B cell (primary cell): ENCODE data around the gene RNF181. TPM values are rescaled to one million over a fixed set of nuclear protein-coding genes. Genes with fewer than 3 reads are reported as not detected.

ENCODE experiments used
- ATAC-seq: fragments of 200-7000 bp; cut with Tn5 transposase; one replicate; pipeline ENCODE4 v1.10.0; 2021; ENCODE audit warnings: low read depth, mild to moderate bottlenecking, moderate number of reproducible peaks, moderate library complexity
- CTCF ChIA-PET: fragments of 350-600 bp; sonication (Branson Sonifier 250); formaldehyde crosslinking; loops from one replicate; lab custom pipeline; 2021; ENCODE audit warnings: antibody characterized with exemption, inconsistent platforms; lab: Charles Lee
- POLR2A ChIA-PET: fragments of 350-600 bp; sonication (Branson Sonifier 250); formaldehyde crosslinking; loops from one replicate; lab custom pipeline; 2021; ENCODE audit warnings: antibody characterized with exemption; lab: Charles Lee
- DNase-seq: peaks from one replicate; pipeline ENCODE4 v3.0.0; 2013
- H2AFZ ChIP-seq: 2 replicates; pipeline ENCODE4 v1.6.1; 2012; ENCODE audit warnings: mild to moderate bottlenecking, low read depth, low read length; ENCODE audit not compliant: insufficient read depth, poor library complexity, severe bottlenecking
- H3K27ac ChIP-seq, 2 donors: 1 replicate in 1 of 2; 2 replicates in 1 of 2; pipeline ENCODE4 v1.5.1; 2012 to 2013; ENCODE audit warnings: low read length in 2 of 2, mild to moderate bottlenecking in 2 of 2, moderate library complexity in 1 of 2
- H3K27me3 ChIP-seq, 4 experiments: fragments of 200-600 bp in 1 of 4; sonication (generic) in 1 of 4; replicated peaks in 1 of 4; 1 replicate in 2 of 4; 2 replicates in 2 of 4; pipeline versions ENCODE4 v1.6.1 to v1.7.0; 2013 to 2016; ENCODE audit warnings: low read length in 3 of 4, mild to moderate bottlenecking in 2 of 4, mixed read lengths in 1 of 4, moderate library complexity in 1 of 4; ENCODE audit not compliant: insufficient read depth in 4 of 4, control insufficient read depth in 3 of 4; ENCODE audit errors: control extremely low read depth in 1 of 4
- H3K36me3 ChIP-seq, 2 experiments: replicated peaks in 1 of 2; 1 replicate in 1 of 2; 2 replicates in 1 of 2; pipeline versions ENCODE4 v1.6.1 to v1.7.1; 2013; ENCODE audit warnings: low read length in 1 of 2; ENCODE audit not compliant: insufficient read depth in 2 of 2, control insufficient read depth in 1 of 2; ENCODE audit errors: control extremely low read depth in 1 of 2, extremely low read depth in 1 of 2
- H3K4me1 ChIP-seq, 2 donors: fragments of 200-600 bp in 1 of 2; sonication (generic) in 1 of 2; 1 replicate in 1 of 2; 2 replicates in 1 of 2; pipeline versions ENCODE4 v1.5.1 to v1.6.1; 2013 to 2017; ENCODE audit warnings: low read length in 2 of 2; ENCODE audit not compliant: control insufficient read depth in 2 of 2, insufficient read depth in 2 of 2
- H3K4me2 ChIP-seq: replicated peaks from 2 replicates; pipeline ENCODE3; 2012; ENCODE audit warnings: mild to moderate bottlenecking, low read depth, low read length; ENCODE audit not compliant: poor library complexity, severe bottlenecking
- H3K4me3 ChIP-seq, 5 experiments: fragments of 200-600 bp in 1 of 5; sonication (generic) in 1 of 5; 1 replicate in 3 of 5; 2 replicates in 2 of 5; pipeline versions ENCODE4 v1.5.1 to v1.7.0; 2011 to 2016; ENCODE audit warnings: low read length in 4 of 5, mild to moderate bottlenecking in 4 of 5, low read depth in 2 of 5, control low read depth in 1 of 5, moderate library complexity in 1 of 5; ENCODE audit not compliant: insufficient read depth in 1 of 5; ENCODE audit errors: control extremely low read depth in 1 of 5, extremely low read depth in 1 of 5
- H3K79me2 ChIP-seq: fragments of 200-600 bp; sonication (generic); one replicate; pipeline ENCODE4 v1.6.0; 2016; ENCODE audit warnings: low read length; ENCODE audit not compliant: control insufficient read depth, insufficient read depth
- H3K9ac ChIP-seq: fragments of 200-600 bp; sonication (generic); 2 replicates; pipeline ENCODE4 v1.6.1; 2017; ENCODE audit warnings: mild to moderate bottlenecking, low read length, moderate library complexity
- H3K9me3 ChIP-seq, 3 donors: one replicate each; pipeline versions ENCODE4 v1.6.1 to v1.7.1; 2013; ENCODE audit warnings: low read length in 2 of 3; ENCODE audit not compliant: control insufficient read depth in 2 of 3, insufficient read depth in 1 of 3; ENCODE audit errors: control extremely low read depth in 1 of 3
- H4K20me1 ChIP-seq: 2 replicates; pipeline ENCODE4 v1.6.0; 2012; ENCODE audit warnings: mild to moderate bottlenecking, low read length; ENCODE audit not compliant: insufficient read depth, control insufficient read depth, poor library complexity, severe bottlenecking
- H3K27ac Mint-ChIP-seq: one replicate; pipeline ENCODE4 v1.8.0; 2021; ENCODE audit warnings: mixed read lengths
- H3K27me3 Mint-ChIP-seq: one replicate; pipeline ENCODE4 v1.8.0; 2021; ENCODE audit warnings: mixed read lengths
- H3K4me1 Mint-ChIP-seq: one replicate; pipeline ENCODE4 v1.8.0; 2021; ENCODE audit warnings: mixed read lengths
- H3K4me3 Mint-ChIP-seq: one replicate; pipeline ENCODE4 v1.8.0; 2021; ENCODE audit warnings: mixed read lengths
- H3K9me3 Mint-ChIP-seq: one replicate; pipeline ENCODE4 v1.8.0; 2022; ENCODE audit warnings: mixed read lengths; ENCODE audit not compliant: insufficient read depth
- EZH2 ChIP-seq: IDR thresholded peaks from 2 replicates; pipeline ENCODE4 v1.6.1; 2012; ENCODE audit warnings: borderline replicate concordance, low read depth, mild to moderate bottlenecking, moderate library complexity, low read length; ENCODE audit not compliant: insufficient read depth, poor library complexity, severe bottlenecking
- WGBS: methylation state at CpG from one replicate; pipeline ENCODE4 v1.1.5; 2013; ENCODE audit warnings: missing lambda C conversion rate; ENCODE audit not compliant: insufficient coverage; 5-methylcytosine and 5-hydroxymethylcytosine counted together
- intact Hi-C: fragments of 100-400 bp; cut with micrococcal nuclease; formaldehyde crosslinking; loops from one replicate; pipeline ENCODE4 v1.10.0; 2022
- polyA plus RNA-seq: library from polyadenylated mRNA; depleted of rRNA; stranded (reverse); fragments of >200 nt; gene quantifications from 2 replicates; pipeline ENCODE4 v1.2.3, GENCODE V29; 2012
- total RNA-seq, 2 donors: library from RNA; stranded (reverse); fragments of 120-200 nt in 1 of 2; gene quantifications; 1 replicate in 1 of 2; 2 replicates in 1 of 2; pipeline versions ENCODE4 v1.2.3 to v1.2.4, GENCODE V29; 2013 to 2022
- TF ChIP-seq, protein P1 (sequence below): fragments of 200-600 bp; IDR thresholded peaks from one replicate; pipeline ENCODE4 v1.8.0; 2022; ENCODE audit warnings: antibody characterized with exemption, mild to moderate bottlenecking

RNF181 gene
- total and polyA plus RNA-seq, 2 donors (not counting 1 experiment from before 2014, with no cell fraction given): 76.6 to 151 TPM

DNA sequence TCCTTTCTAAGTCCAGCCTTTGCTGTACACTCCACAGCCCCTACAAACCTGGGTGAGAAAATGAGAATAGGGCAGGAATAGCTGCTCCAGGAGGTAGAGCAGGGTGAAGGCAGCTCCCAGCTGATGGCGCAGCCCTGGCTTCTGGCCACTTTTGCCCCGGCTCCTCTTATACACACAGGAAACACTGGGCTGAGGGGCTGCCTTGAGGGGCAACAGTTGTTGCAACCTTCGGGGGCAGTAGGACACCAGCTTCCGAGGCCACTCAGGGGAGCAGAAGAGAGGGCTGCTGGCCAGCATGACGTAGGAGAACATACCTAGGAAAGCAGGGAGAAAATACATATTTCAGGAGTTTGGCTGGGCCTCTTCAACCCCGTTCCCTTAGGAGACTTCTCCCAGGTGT, 42.4 kb upstream of the RNF181 start:
- no peak overlapping the region for H3K27ac ChIP-seq
- no peak for ATAC-seq
- 100% methylated on average over 5 of the region's 6 CpGs for WGBS
- peaks cover 2% of the 10 kb centered on the region for H4K20me1 ChIP-seq
- H3K36me3 ChIP-seq: peaks cover 0 to 56% of the 10 kb centered on the region in 2 experiments
- no peak overlapping the region for H2AFZ ChIP-seq
- H3K4me3 ChIP-seq: no peak overlapping the region
- Mint-ChIP-seq H3K4me1 (peaks cover 4% of the 10 kb centered on the region), H3K9me3 (no peaks in the 10 kb centered on the region), H3K27me3 (no peaks in the 10 kb centered on the region), H3K27ac (no peak overlapping the region), H3K4me3 (no peak overlapping the region)
- no peaks in the 10 kb centered on the region for H3K27me3 ChIP-seq
- no peaks in the 10 kb centered on the region for H3K9me3 ChIP-seq
- TF ChIP-seq, protein P1, sequence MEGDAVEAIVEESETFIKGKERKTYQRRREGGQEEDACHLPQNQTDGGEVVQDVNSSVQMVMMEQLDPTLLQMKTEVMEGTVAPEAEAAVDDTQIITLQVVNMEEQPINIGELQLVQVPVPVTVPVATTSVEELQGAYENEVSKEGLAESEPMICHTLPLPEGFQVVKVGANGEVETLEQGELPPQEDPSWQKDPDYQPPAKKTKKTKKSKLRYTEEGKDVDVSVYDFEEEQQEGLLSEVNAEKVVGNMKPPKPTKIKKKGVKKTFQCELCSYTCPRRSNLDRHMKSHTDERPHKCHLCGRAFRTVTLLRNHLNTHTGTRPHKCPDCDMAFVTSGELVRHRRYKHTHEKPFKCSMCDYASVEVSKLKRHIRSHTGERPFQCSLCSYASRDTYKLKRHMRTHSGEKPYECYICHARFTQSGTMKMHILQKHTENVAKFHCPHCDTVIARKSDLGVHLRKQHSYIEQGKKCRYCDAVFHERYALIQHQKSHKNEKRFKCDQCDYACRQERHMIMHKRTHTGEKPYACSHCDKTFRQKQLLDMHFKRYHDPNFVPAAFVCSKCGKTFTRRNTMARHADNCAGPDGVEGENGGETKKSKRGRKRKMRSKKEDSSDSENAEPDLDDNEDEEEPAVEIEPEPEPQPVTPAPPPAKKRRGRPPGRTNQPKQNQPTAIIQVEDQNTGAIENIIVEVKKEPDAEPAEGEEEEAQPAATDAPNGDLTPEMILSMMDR: no peak
- no peak for TF ChIP-seq EZH2
- intact Hi-C loops: loop anchor here (2.0 kb wide), 2 partner anchors 198 to 226 kb away; partner anchors contain the start of genes ELMOD3, RETSAT and TGOLN2
- CTCF ChIA-PET: interaction anchor here (0.9 to 10.0 kb wide), 9 partner anchors 13 to 253 kb away, joined by 3 to 299 read pairs (median 21); partner anchors contain the start of genes C2orf68, MAT2A, RNF181 and SH2D6
- no peak overlapping the region for H3K9ac ChIP-seq
- H3K4me1 ChIP-seq: peaks cover 0 to 3% of the 10 kb centered on the region in 2 donors
- no peak for DNase-seq
- peaks cover 12% of the 10 kb centered on the region for H3K79me2 ChIP-seq
- POLR2A ChIA-PET: interaction anchor here (0.8 kb wide), 1 partner anchor 47 kb away, joined by 3 read pairs; no protein-coding TSS in a partner anchor
- H3K4me2 ChIP-seq: no peak overlapping the region

DNA sequence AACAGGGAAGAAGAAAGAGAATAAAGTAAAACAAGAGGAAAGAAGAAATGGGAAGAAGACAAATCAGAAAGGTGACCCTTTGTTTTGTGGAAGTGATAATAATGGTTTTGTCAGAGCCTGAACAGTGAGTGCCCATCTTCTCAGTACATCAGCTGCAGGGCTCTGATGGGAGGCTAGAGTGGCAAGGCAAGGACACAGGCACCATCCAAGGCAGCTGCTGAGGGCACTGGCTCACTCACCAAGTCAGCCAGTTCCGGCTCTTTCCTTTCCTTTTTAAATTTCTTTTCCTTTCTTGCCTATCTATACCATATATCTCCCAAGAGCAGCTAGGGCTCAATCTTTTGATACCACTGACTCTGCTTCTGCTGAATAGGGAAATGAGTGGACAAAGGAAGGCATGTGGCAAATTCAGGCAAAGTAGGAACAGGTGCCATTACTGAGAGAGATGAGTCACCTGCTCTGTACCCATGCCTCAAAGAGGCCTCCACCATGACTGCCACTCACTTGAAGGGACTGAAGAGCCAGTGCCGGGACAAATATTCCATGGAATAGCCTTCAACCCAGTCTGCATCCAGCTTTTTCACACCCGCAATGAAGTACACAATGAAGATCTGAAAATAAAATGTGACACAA, 40.4 kb upstream of the RNF181 start:
- ChIA-PET POLR2A (no interaction called here), CTCF (interaction anchor here (0.6 to 10.0 kb wide), 7 partner anchors 23 to 255 kb away, joined by 3 to 299 read pairs (median 6); partner anchors contain the start of gene SH2D6)
- Mint-ChIP-seq H3K27me3 (no peaks in the 10 kb centered on the region), H3K27ac (no peak overlapping the region), H3K9me3 (no peaks in the 10 kb centered on the region), H3K4me1 (peaks cover 10% of the 10 kb centered on the region), H3K4me3 (no peak overlapping the region)
- peaks cover 4% of the 10 kb centered on the region for H4K20me1 ChIP-seq
- ATAC-seq: no peak
- H3K4me3 ChIP-seq: no peak overlapping the region
- H3K9me3 ChIP-seq: no peaks in the 10 kb centered on the region
- H3K4me1 ChIP-seq: peaks cover 0 to 6% of the 10 kb centered on the region in 2 donors
- no peak overlapping the region for H3K4me2 ChIP-seq
- peaks cover 29% of the 10 kb centered on the region for H3K79me2 ChIP-seq
- H3K27ac ChIP-seq: no peak overlapping the region
- H2AFZ ChIP-seq: no peak overlapping the region
- intact Hi-C loops: no loop called here
- H3K36me3 ChIP-seq: peaks cover 0 to 60% of the 10 kb centered on the region in 2 experiments
- WGBS: no CpG with 5 or more reads among the region's 3 CpGs
- no peak overlapping the region for H3K9ac ChIP-seq
- no peak for DNase-seq
- H3K27me3 ChIP-seq: no peaks in the 10 kb centered on the region
- no peak for TF ChIP-seq EZH2
- TF ChIP-seq, protein P1: no peak
